ENCODE data around the gene TBX18. TPM values are rescaled to one million over a fixed set of nuclear protein-coding genes. Genes with fewer than 3 reads are reported as not detected.
A peak's percentile ranks its signal among the peaks of the same experiment; 100 is the strongest.

Gene TBX18
- total RNA-seq, 4 donors from 2014 or later: 1.6 to 19.3 (median 9.5) TPM

- ATAC-seq: no peak
- no peak for TF ChIP-seq CTCF (IDR thresholded peaks at IDR 0.05)
- no peak for TF ChIP-seq POLR2AphosphoS5 (IDR thresholded peaks at IDR 0.05)
- no peak for TF ChIP-seq POLR2A (IDR thresholded peaks at IDR 0.05)
- no peak for TF ChIP-seq EP300 (IDR thresholded peaks at IDR 0.05)
- Histone ChIP-seq H3K4me1 (peaks cover 0 to 18% (median 0%) of the 10 kb centered on the region in 3 donors), H3K27me3 (no peaks in the 10 kb centered on the region), H3K9me3 (no peaks in the 10 kb centered on the region), H3K27ac (no peak overlapping the region), H3K4me3 (no peak overlapping the region), H3K36me3 (no peaks in the 10 kb centered on the region)
- WGBS, 2 donors (ENCODE audit: low coverage in 1 of 2): 79 to 100% methylated on average over 2 to 3 of the region's 3 CpGs
Measured at GRCh38 chr6:84643778-84644177, 120.6 kb downstream of the TBX18 start.

- no peaks in the 10 kb centered on the region for H3K36me3 ChIP-seq
- no peaks in the 10 kb centered on the region for H3K27me3 ChIP-seq
- no peak overlapping the region for H3K4me3 ChIP-seq
- H3K4me1 ChIP-seq: peaks cover 0 to 18% (median 0%) of the 10 kb centered on the region in 3 donors
- peak overlapping the region in 1 of 4 donors; percentile 26 for H3K27ac ChIP-seq
- no peaks in the 10 kb centered on the region for H3K9me3 ChIP-seq
- WGBS, 2 donors (ENCODE audit: low coverage in 1 of 2): 29 to 78% methylated on average over 1 to 4 of the region's 4 CpGs
- no peak for ATAC-seq
- no peak for TF ChIP-seq CTCF (IDR thresholded peaks at IDR 0.05)
- TF ChIP-seq POLR2A (IDR thresholded peaks at IDR 0.05): no peak
- TF ChIP-seq POLR2AphosphoS5 (IDR thresholded peaks at IDR 0.05): no peak
- TF ChIP-seq EP300 (IDR thresholded peaks at IDR 0.05): no peak
Measured at GRCh38 chr6:84641076-84641475, 123.3 kb downstream of the TBX18 start.

GRCh38 chr6:84639396-84639795 is 125.0 kb downstream of the TBX18 start:
- Histone ChIP-seq H3K27me3 (no peaks in the 10 kb centered on the region), H3K4me1 (peaks cover 0 to 18% (median 0%) of the 10 kb centered on the region in 3 donors), H3K9me3 (no peaks in the 10 kb centered on the region), H3K36me3 (no peaks in the 10 kb centered on the region), H3K27ac (no peak overlapping the region), H3K4me3 (no peak overlapping the region)
- TF ChIP-seq EP300 (IDR thresholded peaks at IDR 0.05) (no peak), CTCF (IDR thresholded peaks at IDR 0.05) (no peak), POLR2AphosphoS5 (IDR thresholded peaks at IDR 0.05) (no peak), POLR2A (IDR thresholded peaks at IDR 0.05) (no peak)
- ATAC-seq: no peak
- WGBS, 2 donors (ENCODE audit: low coverage in 1 of 2): 75 to 81% methylated on average over 3 of the region's 3 CpGs

- no peaks in the 10 kb centered on the region for H3K36me3 ChIP-seq
- no peak overlapping the region for H3K27ac ChIP-seq
- ATAC-seq: no peak
- H3K9me3 ChIP-seq: no peaks in the 10 kb centered on the region
- no peak overlapping the region for H3K4me3 ChIP-seq
- 64 to 79% methylated on average over 3 of the region's 3 CpGs for WGBS, 2 donors (ENCODE audit: low coverage in 1 of 2)
- TF ChIP-seq POLR2AphosphoS5 (IDR thresholded peaks at IDR 0.05) (no peak), CTCF (IDR thresholded peaks at IDR 0.05) (no peak), POLR2A (IDR thresholded peaks at IDR 0.05) (no peak), EP300 (IDR thresholded peaks at IDR 0.05) (no peak)
- no peaks in the 10 kb centered on the region for H3K27me3 ChIP-seq
- H3K4me1 ChIP-seq: peaks cover 0 to 18% (median 0%) of the 10 kb centered on the region in 3 donors
Measured at GRCh38 chr6:84638286-84638685, 126.1 kb downstream of the TBX18 start.

Small RNA genes lying within 50 kb of the gene (small RNA-seq; reads per million reads assigned to genes)
- gene AL590143.1: 0 reads per million in 4 donors

All from gastroesophageal sphincter (tissue), 4 donors.